SK-N-SH (cell line): ENCODE results near the gene IMPG2. TPM values are rescaled to one million over a fixed set of nuclear protein-coding genes. Genes with fewer than 3 reads are reported as not detected.

ENCODE experiments used
- CTCF ChIA-PET: fragments of 300-600, 350-600 bp; formaldehyde crosslinking; extraction: SDS; loops from one replicate; lab custom pipeline; 2021; lab: Yijun Ruan, JAX
- POLR2A ChIA-PET: fragments of 350-600 bp; sonication (Branson Sonifier 250); formaldehyde crosslinking; extraction: SDS; loops from one replicate; lab custom pipeline; 2020; ENCODE audit warnings: antibody characterized with exemption, inconsistent platforms; lab: Yijun Ruan, JAX
- DNase-seq: peaks from one replicate; pipeline ENCODE4 v3.0.0; 2012
- H2AFZ ChIP-seq: fragments of 200-600 bp; sonication (generic); 2 replicates; pipeline ENCODE4 v1.8.1; 2016; ENCODE audit warnings: antibody characterized with exemption, mild to moderate bottlenecking, low read depth
- H3F3A ChIP-seq: fragments of 200-600 bp; sonication (generic); replicated peaks from 2 replicates; pipeline ENCODE3; 2016; ENCODE audit warnings: antibody characterized with exemption, mild to moderate bottlenecking; ENCODE audit not compliant: insufficient read depth
- H3K27ac ChIP-seq, 2 experiments: fragments of 200-500 bp in 1 of 2; fragments of 200-600 bp in 1 of 2; sonication (Bioruptor generic) in 1 of 2; sonication (generic), shearing (Covaris generic) in 1 of 2; 2 replicates each; pipeline versions ENCODE4 v1.5.1 to v1.6.1; 2014 to 2016; ENCODE audit warnings: low read depth in 2 of 2, inconsistent platforms in 1 of 2, low read length in 1 of 2, mild to moderate bottlenecking in 1 of 2, mixed read lengths in 1 of 2
- H3K27me3 ChIP-seq: fragments of 200-600 bp; sonication (generic), shearing (Covaris generic); 2 replicates; pipeline ENCODE4 v1.6.1; 2016; ENCODE audit warnings: mixed run types; ENCODE audit not compliant: insufficient read depth
- H3K36me3 ChIP-seq, 2 experiments: fragments of 200-500 bp in 1 of 2; fragments of 200-600 bp in 1 of 2; sonication (Bioruptor generic) in 1 of 2; sonication (generic) in 1 of 2; replicated peaks in 1 of 2; 2 replicates each; pipeline versions ENCODE3 to v1.5.1; 2014 to 2016; ENCODE audit warnings: low read length in 1 of 2, mild to moderate bottlenecking in 1 of 2; ENCODE audit not compliant: insufficient read depth in 2 of 2, control insufficient read depth in 1 of 2
- H3K4me1 ChIP-seq, 2 experiments: fragments of 200-500 bp in 1 of 2; fragments of 200-600 bp in 1 of 2; sonication (Bioruptor generic) in 1 of 2; sonication (generic), shearing (Covaris generic) in 1 of 2; 2 replicates each; pipeline versions ENCODE4 v1.5.1 to v1.6.1; 2014 to 2016; ENCODE audit warnings: low read depth in 1 of 2, low read length in 1 of 2, mixed run types in 1 of 2; ENCODE audit not compliant: insufficient read depth in 2 of 2, control insufficient read depth in 1 of 2
- H3K4me2 ChIP-seq: fragments of 200-600 bp; sonication (generic), shearing (Covaris generic); 2 replicates; pipeline ENCODE4 v1.6.1; 2017; ENCODE audit warnings: mixed run types
- H3K4me3 ChIP-seq, 2 experiments: fragments of 200-500 bp in 1 of 2; fragments of 200-600 bp in 1 of 2; sonication (Bioruptor generic) in 1 of 2; sonication (generic), shearing (Covaris generic) in 1 of 2; 2 replicates each; pipeline versions ENCODE4 v1.5.1 to v1.8.1; 2014 to 2016; ENCODE audit warnings: low read depth in 2 of 2, inconsistent platforms in 1 of 2, low read length in 1 of 2, mild to moderate bottlenecking in 1 of 2, mixed read lengths in 1 of 2, moderate library complexity in 1 of 2
- H3K79me2 ChIP-seq: fragments of 200-600 bp; sonication (generic); 2 replicates; pipeline ENCODE4 v1.8.1; 2017; ENCODE audit warnings: mild to moderate bottlenecking; ENCODE audit not compliant: insufficient read depth
- H3K9ac ChIP-seq: fragments of 200-600 bp; sonication (generic); 2 replicates; pipeline ENCODE4 v1.6.1; 2017; ENCODE audit warnings: mixed run types
- H3K9me2 ChIP-seq: fragments of 200-600 bp; sonication (generic); 2 replicates; pipeline ENCODE4 v1.6.1; 2017; ENCODE audit warnings: mixed run types
- H3K9me3 ChIP-seq: fragments of 200-600 bp; sonication (generic); 2 replicates; pipeline ENCODE4 v1.6.1; 2017; ENCODE audit warnings: mixed run types, mild to moderate bottlenecking, moderate library complexity
- H4K20me1 ChIP-seq: fragments of 200-600 bp; sonication (generic); 2 replicates; pipeline ENCODE4 v1.6.1; 2017; ENCODE audit warnings: mild to moderate bottlenecking, mixed run types; ENCODE audit not compliant: insufficient read depth
- CHD2 ChIP-seq: fragments of 150-350 bp; IDR thresholded peaks from 2 replicates; pipeline ENCODE4 v1.6.1; 2018; ENCODE audit warnings: low read length; ENCODE audit not compliant: partially characterized antibody
- CTCF ChIP-seq: fragments of 200-600 bp; sonication (generic); IDR thresholded peaks from 2 replicates; pipeline ENCODE4 v1.6.1; 2017; ENCODE audit warnings: antibody characterized with exemption, mild to moderate bottlenecking, moderate library complexity
- ELF1 ChIP-seq: IDR thresholded peaks from 2 replicates; pipeline ENCODE4 v1.4.0; 2012
- EP300 ChIP-seq, 2 experiments: IDR thresholded peaks; 2 replicates each; pipeline versions ENCODE4 v1.4.0 to v1.6.1; 2012; ENCODE audit warnings: borderline replicate concordance in 1 of 2, low read depth in 1 of 2, low read length in 1 of 2
- EZH2phosphoT487 ChIP-seq: fragments of 200-600 bp; sonication (generic); IDR thresholded peaks from 2 replicates; pipeline ENCODE4 v1.6.1; 2017; ENCODE audit warnings: low read depth, mixed run types, mild to moderate bottlenecking, antibody characterized with exemption, moderate library complexity, borderline replicate concordance
- FOXJ3 ChIP-seq: sonication (generic); formaldehyde crosslinking; IDR thresholded peaks from 2 replicates; pipeline ENCODE4 v1.5.1; 2020; ENCODE audit warnings: mild to moderate bottlenecking, missing genetic modification reagents
- IRF3 ChIP-seq: fragments of 150-350 bp; IDR thresholded peaks from 2 replicates; pipeline ENCODE4 v1.6.1; 2016; ENCODE audit warnings: mild to moderate bottlenecking, low read depth, low read length
- MEF2A ChIP-seq: IDR thresholded peaks from 2 replicates; pipeline ENCODE4 v1.4.0; 2012; ENCODE audit warnings: low read depth, borderline replicate concordance
- MXI1 ChIP-seq: IDR thresholded peaks from 2 replicates; pipeline ENCODE4 v1.6.1; 2012; ENCODE audit warnings: mild to moderate bottlenecking, low read depth, low read length, improper control_type of control experiment
- NRF1 ChIP-seq: IDR thresholded peaks from 2 replicates; pipeline ENCODE4 v1.6.1; 2012; ENCODE audit warnings: low read depth, mild to moderate bottlenecking, low read length
- RAD21 ChIP-seq: IDR thresholded peaks from 2 replicates; pipeline ENCODE4 v1.6.1; 2012; ENCODE audit warnings: mild to moderate bottlenecking, low read length
- RCOR1 ChIP-seq: fragments of 150-350 bp; IDR thresholded peaks from 2 replicates; pipeline ENCODE4 v1.6.1; 2017; ENCODE audit warnings: antibody characterized with exemption, low read length
- REST ChIP-seq: IDR thresholded peaks from 2 replicates; pipeline ENCODE4 v1.6.1; 2012; ENCODE audit warnings: mild to moderate bottlenecking, low read depth, low read length, moderate library complexity
- RFX5 ChIP-seq: IDR thresholded peaks from 2 replicates; pipeline ENCODE4 v1.6.1; 2012; ENCODE audit warnings: mild to moderate bottlenecking, improper control_type of control experiment, low read length
- TEAD4 ChIP-seq: IDR thresholded peaks from 2 replicates; pipeline ENCODE4 v1.4.0; 2012; ENCODE audit warnings: mild to moderate bottlenecking, borderline replicate concordance; ENCODE audit not compliant: insufficient read depth
- WGBS: methylation state at CpG from one replicate; pipeline ENCODE4 v1.1.6; 2017; ENCODE audit warnings: low lambda C conversion rate; 5-methylcytosine and 5-hydroxymethylcytosine counted together
- polyA plus RNA-seq, 3 experiments: library from polyadenylated mRNA; depleted of rRNA; stranded (reverse); fragments of >200 nt; gene quantifications; 2 replicates each; pipeline ENCODE4 v1.2.3, GENCODE V29; 2012

Gene IMPG2
- polyA plus RNA-seq, 1 of the 3 experiments (the other 2 are of a cell fraction), result 0.03 TPM

- ChIA-PET POLR2A (no interaction called here), CTCF (no interaction called here)
- DNase-seq, result no peak
- H3K4me3 ChIP-seq, result no peak overlapping the region
- 0 out of 4 replicates have a peak, but pooled peaks cover 0 to 10% of the 10 kb centered on the region in 2 experiments for H3K4me1 ChIP-seq
- H3K79me2 ChIP-seq, result no peaks in the 10 kb centered on the region
- no peak overlapping the region for H3K27ac ChIP-seq
- H3K4me2 ChIP-seq, result no peak overlapping the region
- 68% methylated on average over 4 of the region's 4 CpGs for WGBS
- no peaks in the 10 kb centered on the region for H3K9me2 ChIP-seq
- no peaks in the 10 kb centered on the region for H3K36me3 ChIP-seq
- 0 out of 2 replicates have a peak, but pooled peaks cover 3% of the 10 kb centered on the region for H3K9me3 ChIP-seq
- H3K27me3 ChIP-seq, result no peaks in the 10 kb centered on the region
- no peak overlapping the region for H3K9ac ChIP-seq
- TF ChIP-seq EZH2phosphoT487 (no peak), EP300 (IDR thresholded peaks at IDR 0.05; ENCODE audit: borderline replicate concordance in 1 of 2, low read depth in 1 of 2, low read length in 1 of 2) (no peak), NRF1 (no peak), RFX5 (no peak), MEF2A (no peak), ELF1 (no peak), RCOR1 (no peak), CHD2 (no peak), FOXJ3 (CRISPR knock-in tag) (no peak), CTCF (no peak), IRF3 (no peak), TEAD4 (no peak), RAD21 (no peak), REST (no peak), MXI1 (no peak)
- no peaks in the 10 kb centered on the region for H4K20me1 ChIP-seq
- no peak overlapping the region for H2AFZ ChIP-seq
- H3F3A ChIP-seq, result peaks cover 10% of the 10 kb centered on the region
These were observed 60.7 kb downstream of the IMPG2 start for GRCh38 chr3:101259485-101260341.
